Measurements from ENCODE around the gene ZNF576.
"Not testable (repeated sequence)": the region's sequence is repeated elsewhere in the genome, so short reads cannot be mapped to it uniquely, and the experiment has no call there.

The ZNF576 gene

GRCh38 chr19:43595999-43596841 is at the start of gene ZNF576, which contains the start of gene IRGQ:
TSS of gene ZNF576 (plus strand) at chr19:43596595. CDS start at chr19:43597109, 514 bp downstream.
TSS of gene IRGQ (minus strand) at chr19:43596134. CDS start at chr19:43595338, 796 bp downstream.
- DNase-seq (ENCODE audit: low read depth), result peak; percentile 100

- not testable (repeated sequence) for DNase-seq (ENCODE audit: low read depth)
These were observed 48.5 kb upstream of the ZNF576 start for GRCh38 chr19:43547926-43548325.

GRCh38 chr19:43548706-43549105 is 47.7 kb upstream of the ZNF576 start:
- no peak for DNase-seq (ENCODE audit: low read depth)

GRCh38 chr19:43551399-43552197 is 44.8 kb upstream of the ZNF576 start:
- no peak for DNase-seq (ENCODE audit: low read depth)

- no peak for DNase-seq (ENCODE audit: low read depth)
These were observed 44.3 kb upstream of the ZNF576 start for GRCh38 chr19:43552198-43552450.

- DNase-seq (ENCODE audit: low read depth), result no peak
These were observed 43.8 kb upstream of the ZNF576 start for GRCh38 chr19:43552616-43553015.

GRCh38 chr19:43553656-43554055 is 42.7 kb upstream of the ZNF576 start:
- DNase-seq (ENCODE audit: low read depth), result no peak

GRCh38 chr19:43554317-43554895 is 42.0 kb upstream of the ZNF576 start:
- DNase-seq (ENCODE audit: low read depth), result no peak

GRCh38 chr19:43555185-43555770 is 41.1 kb upstream of the ZNF576 start:
- DNase-seq (ENCODE audit: low read depth), result peak; percentile 80

- no peak for DNase-seq (ENCODE audit: low read depth)
These were observed 35.7 kb upstream of the ZNF576 start for GRCh38 chr19:43560687-43561086.

GRCh38 chr19:43561139-43561970 is 35.0 kb upstream of the ZNF576 start:
- no peak for DNase-seq (ENCODE audit: low read depth)

GRCh38 chr19:43562226-43562697 is 34.1 kb upstream of the ZNF576 start:
- DNase-seq (ENCODE audit: low read depth), result no peak

GRCh38 chr19:43562698-43563241 is 33.6 kb upstream of the ZNF576 start:
- DNase-seq (ENCODE audit: low read depth), result peak; percentile 73

- DNase-seq (ENCODE audit: low read depth), result no peak
These were observed 32.5 kb upstream of the ZNF576 start for GRCh38 chr19:43563816-43564457.

- DNase-seq (ENCODE audit: low read depth), result no peak
These were observed 31.6 kb upstream of the ZNF576 start for GRCh38 chr19:43564800-43565199.

GRCh38 chr19:43569657-43570056 is 26.7 kb upstream of the ZNF576 start:
- DNase-seq (ENCODE audit: low read depth), result no peak

GRCh38 chr19:43570174-43570791 is 26.1 kb upstream of the ZNF576 start:
- no peak for DNase-seq (ENCODE audit: low read depth)

- no peak for DNase-seq (ENCODE audit: low read depth)
These were observed 24.2 kb upstream of the ZNF576 start for GRCh38 chr19:43572171-43572588.

GRCh38 chr19:43574424-43575155 is 21.8 kb upstream of the ZNF576 start:
- no peak for DNase-seq (ENCODE audit: low read depth)

All from activated gamma-delta T cell treated with anti-CD3 and anti-CD28 coated beads, Interleukin-2, amount 50 U/mL, for 16 hours (primary cell).